Measurements from ENCODE around the gene CCDC192. TPM values are rescaled to one million over a fixed set of nuclear protein-coding genes. Genes with fewer than 3 reads are reported as not detected.

Gene CCDC192
- total and polyA plus RNA-seq, 2 donors (not counting 3 experiments of a cell fraction or from before 2014, with no cell fraction given), result not detected

DNA sequence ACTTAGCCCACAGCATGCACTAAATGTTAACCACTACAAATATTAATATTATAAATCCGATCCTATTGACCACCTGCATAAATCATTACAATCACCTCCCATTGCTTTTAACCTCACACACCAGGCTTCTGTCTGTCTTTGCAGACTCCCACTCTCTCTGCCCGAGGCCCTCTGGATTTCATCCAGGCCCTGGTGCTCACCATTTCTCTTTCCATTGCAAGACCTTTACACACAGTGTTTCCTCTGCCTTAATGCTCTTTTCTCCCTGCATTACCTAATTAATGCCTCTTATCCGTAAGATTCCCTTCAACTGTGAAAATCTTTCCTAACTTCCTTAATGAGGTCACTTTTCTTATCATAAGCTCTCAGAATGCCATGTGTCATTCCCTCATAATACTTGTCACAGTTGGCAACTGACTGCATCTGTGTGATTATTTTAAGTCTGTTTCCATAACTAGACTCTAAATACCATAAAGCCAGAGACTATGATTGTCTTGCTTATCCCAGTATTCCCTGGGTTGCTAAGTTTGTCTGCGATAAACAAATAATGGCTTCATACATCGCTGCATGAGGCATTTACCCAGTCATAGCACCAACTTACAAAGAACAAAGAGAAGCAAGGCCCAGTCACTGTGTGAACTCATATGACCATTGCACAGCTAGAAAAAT is 155.1 kb downstream of the CCDC192 start:
- Histone ChIP-seq H3K9me3 (replicated peaks; ENCODE audit: control insufficient read depth, insufficient read depth, low read length) (no peaks in the 10 kb centered on the region), H3K27ac (ENCODE audit: insufficient read depth, low read depth, low read length) (peak overlapping the region; percentile 84), H2AFZ (ENCODE audit: low read depth, low read length) (peak overlapping the region; percentile 2), H3K27me3 (ENCODE audit: control insufficient read depth in 2 of 2, insufficient read depth in 2 of 2, low read length in 2 of 2) (no peaks in the 10 kb centered on the region), H3K4me2 (ENCODE audit: insufficient read depth, low read length) (no peak overlapping the region), H4K20me1 (replicated peaks; ENCODE audit: control insufficient read depth, extremely low read depth, insufficient read depth, low read length) (no peaks in the 10 kb centered on the region), H3K9ac (replicated peaks; ENCODE audit: extremely low read depth, insufficient read depth, low read length) (peak overlapping the region; percentile 42), H3K4me3 (replicated peaks in 1 of 3; ENCODE audit: insufficient read depth in 1 of 3, low read depth in 1 of 3, low read length in 3 of 3) (no peak overlapping the region), H3K36me3 (ENCODE audit: control insufficient read depth in 2 of 2, extremely low read depth in 1 of 2, insufficient read depth in 2 of 2, low read length in 2 of 2) (no peaks in the 10 kb centered on the region), H3K9me1 (replicated peaks; ENCODE audit: control insufficient read depth, extremely low read depth, insufficient read depth, low read length) (no peaks in the 10 kb centered on the region), H3K79me2 (ENCODE audit: control insufficient read depth, insufficient read depth, low read length) (no peaks in the 10 kb centered on the region), H3K4me1 (ENCODE audit: control insufficient read depth, extremely low read depth, insufficient read depth, low read length) (peaks cover 27% of the 10 kb centered on the region)
- no TSS peak for BruUV-seq (replicated peaks)
- peak; percentile 89 for DNase-seq (ENCODE audit: low read depth, low spot score)
- ChIA-PET CTCF (interaction anchor here (1.0 to 1.3 kb wide), 3 partner anchors 10 to 130 kb away, joined by 3 read pairs; no protein-coding TSS in a partner anchor), POLR2A (no interaction called here)
- no peak for TF ChIP-seq EZH2 (IDR thresholded peaks at IDR 0.05; ENCODE audit: borderline replicate concordance, low read depth, low read length, severe bottlenecking)
- TF ChIP-seq GATA2 (IDR thresholded peaks at IDR 0.05; ENCODE audit: insufficient read depth, insufficient read length, low read depth, low read length), result peak; percentile 68
- TF ChIP-seq POLR2A (IDR thresholded peaks at IDR 0.05; ENCODE audit: low read depth, low read length), result no peak
- peak; percentile 97 for TF ChIP-seq JUN (IDR thresholded peaks at IDR 0.05; ENCODE audit: borderline replicate concordance, insufficient read depth, insufficient read length, low read depth)
- TF ChIP-seq, protein P1, sequence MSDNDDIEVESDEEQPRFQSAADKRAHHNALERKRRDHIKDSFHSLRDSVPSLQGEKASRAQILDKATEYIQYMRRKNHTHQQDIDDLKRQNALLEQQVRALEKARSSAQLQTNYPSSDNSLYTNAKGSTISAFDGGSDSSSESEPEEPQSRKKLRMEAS (IDR thresholded peaks at IDR 0.05; ENCODE audit: insufficient read depth, insufficient read length), result no peak
- TF ChIP-seq FOS (IDR thresholded peaks at IDR 0.05; ENCODE audit: borderline replicate concordance, insufficient read depth, low read length), result peak; percentile 19
- dilution Hi-C loops (cut with MboI; ENCODE audit: extremely low pct_ligation_motif_present, low sequenced_read_pairs) (no loop called here), intact Hi-C loops (cut with micrococcal nuclease) (loop anchor here (1.0 kb wide), 6 partner anchors 14 to 225 kb away; partner anchors contain the start of gene SLC12A2)
- peak; percentile 70 for FAIRE-seq

DNA sequence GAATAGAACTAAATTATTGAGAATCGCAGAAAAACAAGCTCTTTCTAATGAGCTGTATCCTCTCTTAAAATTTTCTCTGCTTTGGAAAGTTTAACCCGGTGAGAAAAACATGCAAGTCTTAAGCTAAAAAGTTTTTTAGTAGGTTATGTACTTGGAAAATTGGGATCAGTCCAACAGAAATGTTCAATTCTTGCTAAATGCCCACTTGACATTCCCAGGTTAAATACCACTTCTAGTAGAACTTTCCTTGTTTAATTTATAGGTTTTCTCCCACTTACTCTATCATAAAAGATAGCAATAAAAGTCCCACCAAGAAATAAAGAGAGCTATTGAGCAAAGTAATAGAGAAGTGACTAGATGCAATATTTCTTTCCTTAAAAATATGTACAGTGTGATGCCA is 157.1 kb downstream of the CCDC192 start:
- dilution Hi-C loops (cut with MboI; ENCODE audit: extremely low pct_ligation_motif_present, low sequenced_read_pairs), result no loop called here
- Histone ChIP-seq H3K27me3 (ENCODE audit: control insufficient read depth in 2 of 2, insufficient read depth in 2 of 2, low read length in 2 of 2) (no peaks in the 10 kb centered on the region), H3K9ac (replicated peaks; ENCODE audit: extremely low read depth, insufficient read depth, low read length) (no peak overlapping the region), H4K20me1 (replicated peaks; ENCODE audit: control insufficient read depth, extremely low read depth, insufficient read depth, low read length) (no peaks in the 10 kb centered on the region), H3K27ac (ENCODE audit: insufficient read depth, low read depth, low read length) (no peak overlapping the region), H3K4me1 (ENCODE audit: control insufficient read depth, extremely low read depth, insufficient read depth, low read length) (peaks cover 39% of the 10 kb centered on the region), H3K4me3 (replicated peaks in 1 of 3; ENCODE audit: insufficient read depth in 1 of 3, low read depth in 1 of 3, low read length in 3 of 3) (no peak overlapping the region), H3K9me1 (replicated peaks; ENCODE audit: control insufficient read depth, extremely low read depth, insufficient read depth, low read length) (no peaks in the 10 kb centered on the region), H3K4me2 (ENCODE audit: insufficient read depth, low read length) (no peak overlapping the region), H2AFZ (ENCODE audit: low read depth, low read length) (no peak overlapping the region), H3K36me3 (ENCODE audit: control insufficient read depth in 2 of 2, extremely low read depth in 1 of 2, insufficient read depth in 2 of 2, low read length in 2 of 2) (no peaks in the 10 kb centered on the region), H3K9me3 (replicated peaks; ENCODE audit: control insufficient read depth, insufficient read depth, low read length) (no peaks in the 10 kb centered on the region), H3K79me2 (ENCODE audit: control insufficient read depth, insufficient read depth, low read length) (no peaks in the 10 kb centered on the region)
- no TSS peak for BruUV-seq (replicated peaks)
- ChIA-PET POLR2A (no interaction called here), CTCF (interaction anchor here (1.0 kb wide), 1 partner anchor 19 kb away, joined by 5 read pairs; no protein-coding TSS in a partner anchor)
- no peak for DNase-seq (ENCODE audit: low read depth, low spot score)
- TF ChIP-seq EZH2 (IDR thresholded peaks at IDR 0.05; ENCODE audit: borderline replicate concordance, low read depth, low read length, severe bottlenecking) (no peak), GATA2 (IDR thresholded peaks at IDR 0.05; ENCODE audit: insufficient read depth, insufficient read length, low read depth, low read length) (no peak), JUN (IDR thresholded peaks at IDR 0.05; ENCODE audit: borderline replicate concordance, insufficient read depth, insufficient read length, low read depth) (no peak)
- intact Hi-C loops (cut with micrococcal nuclease), result no loop called here
- FAIRE-seq, result no peak

All from endothelial cell of umbilical vein (primary cell).